ENCODE data around the gene ZNF22. TPM values are rescaled to one million over a fixed set of nuclear protein-coding genes. Genes with fewer than 3 reads are reported as not detected.

Gene ZNF22
- total and polyA plus RNA-seq, 2 of the 8 experiments (the other 6 are each of a cell fraction or from before 2014, with no cell fraction given), result 18.2 to 45.2 TPM

- Histone ChIP-seq H3K4me2 (ENCODE audit: insufficient read depth in 1 of 2, low read depth in 2 of 2, low read length in 2 of 2) (no peak overlapping the region), H2BK20ac (ENCODE audit: low read length) (no peak overlapping the region), H3K36me3 (ENCODE audit: control insufficient read depth in 2 of 4, insufficient read depth in 4 of 4, low read length in 3 of 4) (peaks cover 0 to 6% (median 0%) of the 10 kb centered on the region in 4 experiments; a peak in 1 of 8 replicates), H3K56ac (replicated peaks; ENCODE audit: insufficient read length, low read depth, low read length) (no peak overlapping the region), H3K27ac (ENCODE audit: low read depth, low read length) (no peak overlapping the region), H4K8ac (ENCODE audit: extremely low read depth, insufficient read depth, low read length) (no peak overlapping the region), H3K9me3 (ENCODE audit: insufficient read depth in 2 of 2, low read depth in 1 of 2, low read length in 1 of 2) (no peaks in the 10 kb centered on the region), H2BK12ac (ENCODE audit: low read depth, low read length) (no peak overlapping the region), H4K20me1 (replicated peaks in 1 of 2; ENCODE audit: control insufficient read depth in 1 of 2, insufficient read depth in 2 of 2, low read length in 2 of 2) (peaks cover 0 to 2% of the 10 kb centered on the region in 2 experiments), H2AFZ (ENCODE audit: low read length) (no peak overlapping the region), H3K4me1 (replicated peaks in 1 of 4; ENCODE audit: control insufficient read depth in 3 of 4, insufficient read depth in 4 of 4, low read length in 3 of 4) (peaks cover 19 to 39% (median 25%) of the 10 kb centered on the region in 4 experiments), H3K9ac (replicated peaks in 1 of 4; ENCODE audit: extremely low read depth in 1 of 4, low read depth in 3 of 4, low read length in 3 of 4) (no peak overlapping the region), H3K27me3 (replicated peaks in 1 of 4; ENCODE audit: control insufficient read depth in 3 of 4, extremely low read depth in 1 of 4, insufficient read depth in 3 of 4, low read length in 3 of 4) (no peaks in the 10 kb centered on the region; a peak in 1 of 7 replicates), H4K91ac (replicated peaks; ENCODE audit: insufficient read length, low read length) (no peak overlapping the region), H3K79me2 (ENCODE audit: control insufficient read depth in 1 of 2, insufficient read depth in 2 of 2, low read length in 2 of 2) (no peaks in the 10 kb centered on the region; a peak in 1 of 4 replicates), H4K5ac (ENCODE audit: insufficient read length, low read depth, low read length) (no peak overlapping the region), H3K18ac (ENCODE audit: extremely low read depth, low read length) (no peak overlapping the region), H2BK120ac (replicated peaks; ENCODE audit: low read depth, low read length) (no peak overlapping the region), H2BK5ac (ENCODE audit: low read depth, low read length) (no peak overlapping the region), H3K4ac (replicated peaks; ENCODE audit: insufficient read length, low read depth, low read length) (no peak overlapping the region), H3K23ac (ENCODE audit: insufficient read length) (no peak overlapping the region), H3K79me1 (ENCODE audit: low read depth, low read length) (peaks cover 5% of the 10 kb centered on the region; the same call in 1 of the 2 replicates), H2BK15ac (ENCODE audit: low read length) (0 out of 2 replicates have a peak overlapping the region, but pooled peaks have one; percentile 35), H2AK5ac (ENCODE audit: low read depth, low read length) (no peak overlapping the region; the same call in 1 of the 2 replicates), H3K4me3 (ENCODE audit: extremely low read depth in 1 of 4, insufficient read depth in 2 of 4, low read depth in 3 of 4, low read length in 4 of 4) (no peak overlapping the region), H3K23me2 (ENCODE audit: low read depth, low read length) (peaks cover 3% of the 10 kb centered on the region; the same call in 1 of the 2 replicates), H3K14ac (ENCODE audit: insufficient read length) (no peak overlapping the region)
- ChIA-PET CTCF (ENCODE audit: partially characterized antibody) (interaction anchor here (0.5 to 11.2 kb wide), 13 partner anchors 7 to 568 kb away, joined by 3 to 143 read pairs (median 6); partner anchors contain the start of gene DEPP1), POLR2A (ENCODE audit: partially characterized antibody) (interaction anchor here (0.9 to 2.8 kb wide), 6 partner anchors 8 to 34 kb away, joined by 3 to 11 read pairs (median 4); partner anchors contain the start of gene ZNF22)
- no peak for FAIRE-seq
- DNase-seq (ENCODE audit: low read depth in 1 of 2, low spot score in 2 of 2), result peak in 1 of 2 experiments; percentile 11
- 80% methylated on average over 8 of the region's 8 CpGs; no CpG with 5 or more reads in 1 of the 2 experiments for WGBS, 2 experiments (ENCODE audit: extremely low coverage in 1 of 2, insufficient coverage in 1 of 2, insufficient read length in 1 of 2, insufficient replicate concordance in 2 of 2, low coverage in 1 of 2, low lambda C conversion rate in 2 of 2, missing lambda C conversion rate in 1 of 2)
- TF ChIP-seq TAF1 (IDR thresholded peaks at IDR 0.05; ENCODE audit: low read depth, low read length) (no peak), CEBPB (IDR thresholded peaks at IDR 0.05; ENCODE audit: low read depth, low read length) (no peak), FOSL1 (IDR thresholded peaks at IDR 0.05; ENCODE audit: insufficient read depth, low read depth, low read length) (no peak), POLR2AphosphoS5 (IDR thresholded peaks at IDR 0.05; ENCODE audit: low read depth, low read length) (no peak), KDM4A (IDR thresholded peaks at IDR 0.05; ENCODE audit: low read depth, low read length, severe bottlenecking) (no peak)
These were observed 34.5 kb upstream of the ZNF22 start for GRCh38 chr10:44966129-44966815.
